ENCODE data around the gene BCKDHA. TPM values are rescaled to one million over a fixed set of nuclear protein-coding genes. Genes with fewer than 3 reads are reported as not detected.

BCKDHA gene
- total and polyA plus RNA-seq, 2 of the 4 experiments (the other 2 are of a cell fraction): 7.6 to 7.7 TPM

DNA sequence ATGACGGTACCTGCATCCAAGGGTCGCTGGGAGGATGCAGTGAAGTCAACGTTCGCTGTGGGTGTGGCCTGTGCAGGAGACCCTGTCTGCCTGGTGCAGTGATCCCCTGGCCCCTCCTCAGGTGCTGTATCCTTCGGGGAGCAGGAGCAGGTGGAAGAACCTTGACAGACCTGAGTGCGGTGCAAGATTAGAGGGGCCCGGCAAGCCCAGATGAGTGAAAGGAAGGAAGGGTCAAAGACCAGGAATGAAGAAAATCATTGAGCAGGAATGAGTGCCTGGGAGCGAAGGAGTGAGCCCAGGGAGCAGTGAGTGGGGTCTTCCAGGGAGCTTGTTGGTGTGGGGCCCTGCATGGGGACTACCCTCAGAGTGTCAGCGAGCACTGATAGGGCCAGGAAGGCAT is 16.8 kb downstream of the BCKDHA start:
- no peak overlapping the region for H2AK5ac ChIP-seq (ENCODE audit: low read depth, low read length)
- H2AK9ac ChIP-seq (replicated peaks; ENCODE audit: low read depth, low read length, poor library complexity): no peak overlapping the region
- no peak overlapping the region for H3K18ac ChIP-seq (ENCODE audit: low read depth, low read length)
- no peak overlapping the region for H2BK120ac ChIP-seq (ENCODE audit: low read depth, low read length)
- no peaks in the 10 kb centered on the region; the same call in 1 of the 2 replicates for H3K9me1 ChIP-seq (ENCODE audit: insufficient read depth, low read length)
- H3K27ac ChIP-seq (ENCODE audit: insufficient read depth, low read length): no peak overlapping the region
- H2BK20ac ChIP-seq (ENCODE audit: low read depth, low read length): no peak overlapping the region
- H3K14ac ChIP-seq (replicated peaks; ENCODE audit: low read depth, low read length): no peak overlapping the region
- CTCF ChIA-PET: no interaction called here
- H2BK15ac ChIP-seq (ENCODE audit: low read depth, low read length): no peak overlapping the region
- H4K8ac ChIP-seq (ENCODE audit: low read depth in 2 of 2, low read length in 2 of 2): no peak overlapping the region
- no peak overlapping the region for H3K56ac ChIP-seq (ENCODE audit: extremely low read depth, insufficient read depth, low read length)
- no TSS peak for BruUV-seq (replicated peaks)
- H3K9me3 ChIP-seq (ENCODE audit: control insufficient read depth, insufficient read depth, low read length): no peaks in the 10 kb centered on the region
- H3K36me3 ChIP-seq (ENCODE audit: control insufficient read depth, insufficient read depth, low read length): peaks cover 47% of the 10 kb centered on the region
- H3K79me1 ChIP-seq (ENCODE audit: low read depth in 1 of 2, low read length in 2 of 2): no peaks in the 10 kb centered on the region; a peak in 1 of 4 replicates
- POLR2A ChIA-PET (ENCODE audit: unreplicated experiment): no interaction called here
- H2BK5ac ChIP-seq (ENCODE audit: low read depth, low read length, poor library complexity, severe bottlenecking): no peak overlapping the region
- intact Hi-C loops (cut with micrococcal nuclease) (no loop called here), in situ Hi-C loops (cut with MboI; ENCODE audit: low sequenced_read_pairs) (no loop called here), dilution Hi-C loops (cut with HindIII; ENCODE audit: low sequenced_read_pairs, unreplicated experiment) (no loop called here)
- H3K4me2 ChIP-seq (ENCODE audit: low read depth, low read length): no peak overlapping the region
- H4K5ac ChIP-seq (ENCODE audit: low read depth, low read length): no peak overlapping the region
- TF ChIP-seq RFX5 (IDR thresholded peaks at IDR 0.05; ENCODE audit: low read depth, low read length): no peak
- TF ChIP-seq CHD1 (IDR thresholded peaks at IDR 0.05; ENCODE audit: low read depth, low read length): no peak
- no peak for TF ChIP-seq CEBPB (IDR thresholded peaks at IDR 0.05; ENCODE audit: low read depth, low read length)
- no peak for TF ChIP-seq POLR2A (IDR thresholded peaks at IDR 0.05; ENCODE audit: low read depth, low read length)
- H3K4me1 ChIP-seq (ENCODE audit: control insufficient read depth, insufficient read depth, low read length): no peaks in the 10 kb centered on the region
- no peak overlapping the region for H2AFZ ChIP-seq (replicated peaks; ENCODE audit: low read length, poor library complexity)
- H3K4ac ChIP-seq (ENCODE audit: low read depth, low read length): no peak overlapping the region
- no peak for DNase-seq
- ATAC-seq (ENCODE audit: low read depth): no peak
- H4K20me1 ChIP-seq (ENCODE audit: insufficient read depth, low read length): no peaks in the 10 kb centered on the region
- WGBS, 2 experiments (ENCODE audit: extremely low coverage in 2 of 2, insufficient read length in 1 of 2): 90% methylated on average over 6 of the region's 9 CpGs; no CpG with 5 or more reads in 1 of the 2 experiments
- no peak overlapping the region for H3K23ac ChIP-seq (ENCODE audit: low read depth, low read length)
- H3K9ac ChIP-seq (ENCODE audit: low read depth, low read length): no peak overlapping the region
- H3K27me3 ChIP-seq (ENCODE audit: control insufficient read depth, insufficient read depth, low read length): no peaks in the 10 kb centered on the region
- no peak overlapping the region for H4K91ac ChIP-seq (ENCODE audit: insufficient read depth, low read depth, low read length)
- no peak overlapping the region for H3K4me3 ChIP-seq (ENCODE audit: insufficient read depth, low read depth, low read length)
